ENCODE data around the gene ARID3C. TPM values are rescaled to one million over a fixed set of nuclear protein-coding genes. Genes with fewer than 3 reads are reported as not detected.
A peak's percentile ranks its signal among the peaks of the same experiment; 100 is the strongest.

The ARID3C gene
- total and polyA plus RNA-seq, 2 experiments from 2014 or later = 0.49 TPM; not detected in 1

DNA sequence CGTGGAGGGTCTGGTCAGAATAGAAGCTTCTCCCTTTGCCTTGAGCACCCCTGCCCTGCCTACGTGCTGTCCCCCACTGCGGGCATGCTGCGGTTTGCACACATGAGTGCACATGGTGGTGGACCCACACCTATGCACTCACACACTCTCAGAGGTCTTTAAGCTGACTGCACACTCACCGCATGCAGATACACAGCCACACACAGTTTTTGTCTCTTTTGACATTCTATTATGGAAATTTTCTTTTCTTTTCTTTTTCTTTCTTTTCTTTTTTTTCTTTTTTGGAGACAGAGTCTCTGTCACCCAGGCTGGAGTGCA is 584 bp upstream of the ARID3C start:
- TF ChIP-seq, protein P1, sequence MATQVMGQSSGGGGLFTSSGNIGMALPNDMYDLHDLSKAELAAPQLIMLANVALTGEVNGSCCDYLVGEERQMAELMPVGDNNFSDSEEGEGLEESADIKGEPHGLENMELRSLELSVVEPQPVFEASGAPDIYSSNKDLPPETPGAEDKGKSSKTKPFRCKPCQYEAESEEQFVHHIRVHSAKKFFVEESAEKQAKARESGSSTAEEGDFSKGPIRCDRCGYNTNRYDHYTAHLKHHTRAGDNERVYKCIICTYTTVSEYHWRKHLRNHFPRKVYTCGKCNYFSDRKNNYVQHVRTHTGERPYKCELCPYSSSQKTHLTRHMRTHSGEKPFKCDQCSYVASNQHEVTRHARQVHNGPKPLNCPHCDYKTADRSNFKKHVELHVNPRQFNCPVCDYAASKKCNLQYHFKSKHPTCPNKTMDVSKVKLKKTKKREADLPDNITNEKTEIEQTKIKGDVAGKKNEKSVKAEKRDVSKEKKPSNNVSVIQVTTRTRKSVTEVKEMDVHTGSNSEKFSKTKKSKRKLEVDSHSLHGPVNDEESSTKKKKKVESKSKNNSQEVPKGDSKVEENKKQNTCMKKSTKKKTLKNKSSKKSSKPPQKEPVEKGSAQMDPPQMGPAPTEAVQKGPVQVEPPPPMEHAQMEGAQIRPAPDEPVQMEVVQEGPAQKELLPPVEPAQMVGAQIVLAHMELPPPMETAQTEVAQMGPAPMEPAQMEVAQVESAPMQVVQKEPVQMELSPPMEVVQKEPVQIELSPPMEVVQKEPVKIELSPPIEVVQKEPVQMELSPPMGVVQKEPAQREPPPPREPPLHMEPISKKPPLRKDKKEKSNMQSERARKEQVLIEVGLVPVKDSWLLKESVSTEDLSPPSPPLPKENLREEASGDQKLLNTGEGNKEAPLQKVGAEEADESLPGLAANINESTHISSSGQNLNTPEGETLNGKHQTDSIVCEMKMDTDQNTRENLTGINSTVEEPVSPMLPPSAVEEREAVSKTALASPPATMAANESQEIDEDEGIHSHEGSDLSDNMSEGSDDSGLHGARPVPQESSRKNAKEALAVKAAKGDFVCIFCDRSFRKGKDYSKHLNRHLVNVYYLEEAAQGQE (IDR thresholded peaks at IDR 0.05; ENCODE audit: unreplicated experiment) = no peak
- no peak for TF ChIP-seq ZNF114 (CRISPR knock-in tag; IDR thresholded peaks at IDR 0.05)
- TF ChIP-seq, protein P2, sequence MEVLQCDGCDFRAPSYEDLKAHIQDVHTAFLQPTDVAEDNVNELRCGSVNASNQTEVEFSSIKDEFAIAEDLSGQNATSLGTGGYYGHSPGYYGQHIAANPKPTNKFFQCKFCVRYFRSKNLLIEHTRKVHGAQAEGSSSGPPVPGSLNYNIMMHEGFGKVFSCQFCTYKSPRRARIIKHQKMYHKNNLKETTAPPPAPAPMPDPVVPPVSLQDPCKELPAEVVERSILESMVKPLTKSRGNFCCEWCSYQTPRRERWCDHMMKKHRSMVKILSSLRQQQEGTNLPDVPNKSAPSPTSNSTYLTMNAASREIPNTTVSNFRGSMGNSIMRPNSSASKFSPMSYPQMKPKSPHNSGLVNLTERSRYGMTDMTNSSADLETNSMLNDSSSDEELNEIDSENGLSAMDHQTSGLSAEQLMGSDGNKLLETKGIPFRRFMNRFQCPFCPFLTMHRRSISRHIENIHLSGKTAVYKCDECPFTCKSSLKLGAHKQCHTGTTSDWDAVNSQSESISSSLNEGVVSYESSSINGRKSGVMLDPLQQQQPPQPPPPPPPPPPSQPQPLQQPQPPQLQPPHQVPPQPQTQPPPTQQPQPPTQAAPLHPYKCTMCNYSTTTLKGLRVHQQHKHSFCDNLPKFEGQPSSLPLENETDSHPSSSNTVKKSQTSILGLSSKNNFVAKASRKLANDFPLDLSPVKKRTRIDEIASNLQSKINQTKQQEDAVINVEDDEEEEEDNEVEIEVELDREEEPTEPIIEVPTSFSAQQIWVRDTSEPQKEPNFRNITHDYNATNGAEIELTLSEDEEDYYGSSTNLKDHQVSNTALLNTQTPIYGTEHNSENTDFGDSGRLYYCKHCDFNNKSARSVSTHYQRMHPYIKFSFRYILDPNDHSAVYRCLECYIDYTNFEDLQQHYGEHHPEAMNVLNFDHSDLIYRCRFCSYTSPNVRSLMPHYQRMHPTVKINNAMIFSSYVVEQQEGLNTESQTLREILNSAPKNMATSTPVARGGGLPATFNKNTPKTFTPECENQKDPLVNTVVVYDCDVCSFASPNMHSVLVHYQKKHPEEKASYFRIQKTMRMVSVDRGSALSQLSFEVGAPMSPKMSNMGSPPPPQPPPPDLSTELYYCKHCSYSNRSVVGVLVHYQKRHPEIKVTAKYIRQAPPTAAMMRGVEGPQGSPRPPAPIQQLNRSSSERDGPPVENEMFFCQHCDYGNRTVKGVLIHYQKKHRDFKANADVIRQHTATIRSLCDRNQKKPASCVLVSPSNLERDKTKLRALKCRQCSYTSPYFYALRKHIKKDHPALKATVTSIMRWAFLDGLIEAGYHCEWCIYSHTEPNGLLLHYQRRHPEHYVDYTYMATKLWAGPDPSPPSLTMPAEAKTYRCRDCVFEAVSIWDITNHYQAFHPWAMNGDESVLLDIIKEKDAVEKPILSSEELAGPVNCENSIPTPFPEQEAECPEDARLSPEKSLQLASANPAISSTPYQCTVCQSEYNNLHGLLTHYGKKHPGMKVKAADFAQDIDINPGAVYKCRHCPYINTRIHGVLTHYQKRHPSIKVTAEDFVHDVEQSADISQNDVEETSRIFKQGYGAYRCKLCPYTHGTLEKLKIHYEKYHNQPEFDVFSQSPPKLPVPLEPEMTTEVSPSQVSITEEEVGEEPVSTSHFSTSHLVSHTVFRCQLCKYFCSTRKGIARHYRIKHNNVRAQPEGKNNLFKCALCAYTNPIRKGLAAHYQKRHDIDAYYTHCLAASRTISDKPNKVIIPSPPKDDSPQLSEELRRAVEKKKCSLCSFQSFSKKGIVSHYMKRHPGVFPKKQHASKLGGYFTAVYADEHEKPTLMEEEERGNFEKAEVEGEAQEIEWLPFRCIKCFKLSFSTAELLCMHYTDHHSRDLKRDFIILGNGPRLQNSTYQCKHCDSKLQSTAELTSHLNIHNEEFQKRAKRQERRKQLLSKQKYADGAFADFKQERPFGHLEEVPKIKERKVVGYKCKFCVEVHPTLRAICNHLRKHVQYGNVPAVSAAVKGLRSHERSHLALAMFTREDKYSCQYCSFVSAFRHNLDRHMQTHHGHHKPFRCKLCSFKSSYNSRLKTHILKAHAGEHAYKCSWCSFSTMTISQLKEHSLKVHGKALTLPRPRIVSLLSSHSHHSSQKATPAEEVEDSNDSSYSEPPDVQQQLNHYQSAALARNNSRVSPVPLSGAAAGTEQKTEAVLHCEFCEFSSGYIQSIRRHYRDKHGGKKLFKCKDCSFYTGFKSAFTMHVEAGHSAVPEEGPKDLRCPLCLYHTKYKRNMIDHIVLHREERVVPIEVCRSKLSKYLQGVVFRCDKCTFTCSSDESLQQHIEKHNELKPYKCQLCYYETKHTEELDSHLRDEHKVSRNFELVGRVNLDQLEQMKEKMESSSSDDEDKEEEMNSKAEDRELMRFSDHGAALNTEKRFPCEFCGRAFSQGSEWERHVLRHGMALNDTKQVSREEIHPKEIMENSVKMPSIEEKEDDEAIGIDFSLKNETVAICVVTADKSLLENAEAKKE (CRISPR knock-in tag; IDR thresholded peaks at IDR 0.05) = no peak
- TF ChIP-seq NANOG (IDR thresholded peaks at IDR 0.05; ENCODE audit: borderline replicate concordance) = no peak
- no peak for TF ChIP-seq ETS1 (IDR thresholded peaks at IDR 0.05)
- TF ChIP-seq CTCF (conservative IDR thresholded peaks at IDR 0.05; ENCODE audit: low read depth in 2 of 2) = no peak
- no peak for TF ChIP-seq ZNF331 (CRISPR knock-in tag; IDR thresholded peaks at IDR 0.05; ENCODE audit: low read depth)
- no peak for TF ChIP-seq EZH2 (IDR thresholded peaks at IDR 0.05; ENCODE audit: low read depth, unreplicated experiment)
- no peak for TF ChIP-seq STAT1 (IDR thresholded peaks at IDR 0.05; ENCODE audit: unreplicated experiment)
- no peak for TF ChIP-seq EZH2phosphoT487 (IDR thresholded peaks at IDR 0.05; ENCODE audit: unreplicated experiment)
- no peak for TF ChIP-seq POLR2AphosphoS5 (IDR thresholded peaks at IDR 0.05; ENCODE audit: low read depth)
- no peaks in the 10 kb centered on the region for H3K9me2 ChIP-seq (ENCODE audit: insufficient read depth)
- no peaks in the 10 kb centered on the region; the same call in none of the 2 replicates for H4K20me1 ChIP-seq (replicated peaks; ENCODE audit: insufficient read depth)
- H3K36me3 ChIP-seq (ENCODE audit: insufficient read depth) = no peaks in the 10 kb centered on the region
- peaks cover 86% of the 10 kb centered on the region for H3K27me3 ChIP-seq (ENCODE audit: insufficient read depth)
- H3K4me1 Mint-ChIP-seq = peaks cover 25% of the 10 kb centered on the region
- no peak overlapping the region for H3K27ac ChIP-seq (ENCODE audit: low read depth)
- no peak overlapping the region for H3K27ac Mint-ChIP-seq
- H3K9me3 Mint-ChIP-seq = peaks cover 4% of the 10 kb centered on the region; the same call in 1 of the 3 replicates
- peaks cover 9% of the 10 kb centered on the region; the same call in 2 of the 3 replicates for H3K36me3 Mint-ChIP-seq (ENCODE audit: low read depth)
- no peak; the same call in 2 of the 3 replicates for ATAC-seq
- H3K27me3 Mint-ChIP-seq (ENCODE audit: insufficient read depth, low read depth, poor library complexity) = peaks cover 70% of the 10 kb centered on the region
- peak overlapping the region; percentile 81 for H3K4me2 ChIP-seq
- peaks cover 9% of the 10 kb centered on the region; the same call in 1 of the 2 replicates for H3K4me1 ChIP-seq (ENCODE audit: insufficient read depth)
- H3K4me3 ChIP-seq = peak overlapping the region; percentile 54
- H3K4me3 Mint-ChIP-seq = peak overlapping the region; percentile 73
- H2AFZ ChIP-seq = no peak overlapping the region
- 0 out of 2 replicates have a peak, but pooled peaks cover 3% of the 10 kb centered on the region for H3F3A ChIP-seq (replicated peaks; ENCODE audit: low read depth)
- DNase-seq (ENCODE audit: low spot score) = no peak
- no peaks in the 10 kb centered on the region for H3K79me2 ChIP-seq (replicated peaks; ENCODE audit: insufficient read depth)

Measured in GM23338 (cell line).